ENCODE results near the gene PMFBP1. TPM values are rescaled to one million over a fixed set of nuclear protein-coding genes. Genes with fewer than 3 reads are reported as not detected.

The PMFBP1 gene
- total RNA-seq, 1 donor from 2014 or later = not detected

Other genes starting within 250 kb of the PMFBP1 start
- not detected in 2 replicates for gene PKD1L3, start 171.8 kb downstream of the PMFBP1 start, total RNA-seq
- gene DHODH, start 163.4 kb downstream of the PMFBP1 start, total RNA-seq = 4.2 and 6.0 TPM in 2 replicates
- not detected in 2 replicates for gene HP, start 117.7 kb downstream of the PMFBP1 start, total RNA-seq
- gene HPR, start 108.9 kb downstream of the PMFBP1 start, total RNA-seq = not detected in 2 replicates
- 5.6 and 5.8 TPM in 2 replicates for gene TXNL4B, start 78.5 kb downstream of the PMFBP1 start, total RNA-seq
- 30.5 and 40.5 TPM in 2 replicates for gene DHX38, start 78.3 kb downstream of the PMFBP1 start, total RNA-seq